GM12878 (cell line): ENCODE results near the gene SPACDR. TPM values are rescaled to one million over a fixed set of nuclear protein-coding genes. Genes with fewer than 3 reads are reported as not detected.

ENCODE experiments used
- ATAC-seq: fragments of 200-7000 bp; cut with Tn5 transposase; 3 replicates; pipeline ENCODE4 v1.9.1; 2020; ENCODE audit warnings: mild to moderate bottlenecking, moderate library complexity
- BruUV-seq: library from RNA; stranded (reverse); fragments of 400-500 nt; replicated peaks from 2 replicates; lab custom pipeline; 2021; lab: Mats Ljungman, UMichigan
- CTCF ChIA-PET: fragments of 300-600 bp; sonication (Branson Sonifier 250); formaldehyde crosslinking; extraction: SDS; loops from one replicate; lab custom pipeline; 2021; ENCODE audit warnings: inconsistent platforms; lab: Yijun Ruan, JAX
- POLR2A ChIA-PET: fragments of 350-600 bp; formaldehyde crosslinking; extraction: SDS; loops from one replicate; lab custom pipeline; 2021; ENCODE audit warnings: inconsistent platforms; lab: Charles Lee
- RAD21 ChIA-PET: fragments of 300-600 bp; sonication (Branson Sonifier 250); formaldehyde crosslinking; loops from one replicate; lab custom pipeline; 2023; ENCODE audit warnings: antibody characterized with exemption; ENCODE audit not compliant: unreplicated experiment; lab: Charles Lee
- SMC1A ChIA-PET: fragments of 300-600 bp; sonication (Branson Sonifier 250); formaldehyde crosslinking; loops from one replicate; lab custom pipeline; 2023; ENCODE audit not compliant: unreplicated experiment, uncharacterized antibody; lab: Charles Lee
- DNase-seq: peaks from one replicate; pipeline ENCODE4 v3.0.0-alpha.2; 2011; ENCODE audit warnings: low read depth, low spot score
- FAIRE-seq: peaks from 3 replicates; lab custom pipeline; 2011; peaks lifted over from hg19 to GRCh38; lab: Jason Lieb, UNC
- H2AFZ ChIP-seq: 2 replicates; pipeline ENCODE4 v1.6.0; 2011; ENCODE audit warnings: low read depth, low read length, control low read depth; ENCODE audit not compliant: control insufficient read depth
- H3K27ac ChIP-seq: 2 replicates; pipeline ENCODE4 v1.5.1; 2011; ENCODE audit warnings: control low read depth; ENCODE audit not compliant: control insufficient read depth, insufficient read depth
- H3K27me3 ChIP-seq, 2 experiments: replicated peaks in 1 of 2; 2 replicates each; pipeline versions ENCODE4 v1.6.0 to v1.6.1; 2011; ENCODE audit warnings: low read length in 1 of 2; ENCODE audit not compliant: control insufficient read depth in 2 of 2, insufficient read depth in 2 of 2
- H3K36me3 ChIP-seq, 2 experiments: 2 replicates each; pipeline ENCODE4 v1.5.1; 2011; ENCODE audit warnings: low read length in 1 of 2; ENCODE audit not compliant: control insufficient read depth in 2 of 2, insufficient read depth in 2 of 2
- H3K4me1 ChIP-seq: 2 replicates; pipeline ENCODE4 v1.6.1; 2011; ENCODE audit warnings: mild to moderate bottlenecking, low read length, moderate library complexity, mixed read lengths; ENCODE audit not compliant: control insufficient read depth, insufficient read depth
- H3K4me2 ChIP-seq: 2 replicates; pipeline ENCODE4 v1.6.0; 2011; ENCODE audit warnings: control low read depth; ENCODE audit not compliant: control insufficient read depth, insufficient read depth
- H3K4me3 ChIP-seq: fragments of 200-600 bp; sonication (generic); 2 replicates; pipeline ENCODE4 v1.5.1; 2016
- H3K79me2 ChIP-seq: 2 replicates; pipeline ENCODE4 v1.6.0; 2011; ENCODE audit warnings: low read length; ENCODE audit not compliant: control insufficient read depth, insufficient read depth
- H3K9ac ChIP-seq: 2 replicates; pipeline ENCODE4 v1.8.0; 2011; ENCODE audit warnings: low read length, control low read depth, mixed read lengths; ENCODE audit not compliant: control insufficient read depth, insufficient read depth
- H3K9me3 ChIP-seq: replicated peaks from 3 replicates; pipeline ENCODE4 v1.5.1; 2011; ENCODE audit warnings: mild to moderate bottlenecking, low read length; ENCODE audit not compliant: control insufficient read depth, insufficient read depth
- H4K20me1 ChIP-seq: 2 replicates; pipeline ENCODE4 v1.6.0; 2011; ENCODE audit not compliant: control insufficient read depth, insufficient read depth
- ATF2 ChIP-seq: IDR thresholded peaks from 2 replicates; pipeline ENCODE4 v1.6.1; 2012; ENCODE audit warnings: low read length, inconsistent platforms
- BHLHE40 ChIP-seq, 2 experiments: fragments of 450-650 bp in 1 of 2; IDR thresholded peaks; 2 replicates each; pipeline ENCODE4 v1.6.1; 2011 to 2017; ENCODE audit warnings: low read depth in 2 of 2, borderline replicate concordance in 1 of 2, improper control_type of control experiment in 1 of 2, low read length in 1 of 2, mild to moderate bottlenecking in 1 of 2
- E2F4 ChIP-seq: IDR thresholded peaks from 2 replicates; pipeline ENCODE4 v1.6.1; 2012; ENCODE audit warnings: low read depth, low read length, improper control_type of control experiment
- ETV6 ChIP-seq, 2 experiments: fragments of 450-650 bp in 1 of 2; IDR thresholded peaks in 1 of 2; conservative IDR thresholded peaks in 1 of 2; 2 replicates each; pipeline ENCODE4 v1.6.1; 2014; ENCODE audit warnings: antibody characterized with exemption in 1 of 2, borderline replicate concordance in 1 of 2, low read depth in 1 of 2, mild to moderate bottlenecking in 1 of 2, moderate library complexity in 1 of 2
- FOXK2 ChIP-seq: fragments of 450-650 bp; IDR thresholded peaks from 2 replicates; pipeline ENCODE4 v1.6.1; 2017; ENCODE audit warnings: mild to moderate bottlenecking, moderate library complexity
- GABPA ChIP-seq: IDR thresholded peaks from 2 replicates; pipeline ENCODE4 v1.6.1; 2014; ENCODE audit warnings: antibody characterized with exemption, low read depth, mild to moderate bottlenecking, inconsistent platforms
- IRF3 ChIP-seq: fragments of 450-650 bp; IDR thresholded peaks from 2 replicates; pipeline ENCODE4 v1.6.1; 2014; ENCODE audit warnings: mild to moderate bottlenecking
- IRF4 ChIP-seq: IDR thresholded peaks from 2 replicates; pipeline ENCODE4 v1.6.1; 2011; ENCODE audit warnings: low read depth, low read length
- NFYA ChIP-seq: IDR thresholded peaks from 2 replicates; pipeline ENCODE4 v1.6.1; 2011; ENCODE audit warnings: low read depth, mild to moderate bottlenecking, low read length, improper control_type of control experiment, borderline replicate concordance
- NR2F1 ChIP-seq: fragments of 450-650 bp; conservative IDR thresholded peaks from 2 replicates; pipeline ENCODE4 v1.6.1; 2017; ENCODE audit warnings: mild to moderate bottlenecking
- RUNX3 ChIP-seq: IDR thresholded peaks from 2 replicates; pipeline ENCODE4 v1.6.1; 2012; ENCODE audit warnings: low read length, inconsistent platforms
- TARDBP ChIP-seq: IDR thresholded peaks from 2 replicates; pipeline ENCODE4 v1.6.1; 2016; ENCODE audit warnings: borderline replicate concordance
- ZNF207 ChIP-seq: fragments of 450-650 bp; IDR thresholded peaks from 2 replicates; pipeline ENCODE4 v1.6.1; 2014; ENCODE audit warnings: antibody characterized with exemption, mild to moderate bottlenecking, borderline replicate concordance
- WGBS: methylation state at CpG from one replicate; pipeline ENCODE4 v1.1.6; 2016; ENCODE audit warnings: low lambda C conversion rate; ENCODE audit not compliant: insufficient replicate concordance, insufficient coverage; ENCODE audit errors: missing lambda C conversion rate; 5-methylcytosine and 5-hydroxymethylcytosine counted together
- in situ Hi-C: fragments of 300-500 bp; cut with MboI; formaldehyde crosslinking; loops from 9 replicates; pipeline ENCODE4 v1.14.3; 2018; ENCODE audit warnings: mixed read lengths
- intact Hi-C: fragments of 100-400 bp; cut with micrococcal nuclease; formaldehyde crosslinking; loops from one replicate; pipeline ENCODE4 v1.14.2; 2022; ENCODE audit not compliant: unreplicated experiment
- polyA plus RNA-seq, 11 experiments: library from polyadenylated mRNA; depleted of rRNA in 4 of 11; unstranded in 6 of 11; stranded (reverse) in 5 of 11; fragments of >200 nt; fragmentation: Nextera tagmentation in 4 of 11; fragmentation: Illumina TruSeq in 1 of 11; extraction: Ambion mirVana in 4 of 11; extraction: Trizol in 1 of 11; gene quantifications; 1 replicate in 1 of 11; 2 replicates in 10 of 11; pipeline versions ENCODE4 v1.2.1 to v1.2.3, GENCODE V29; 2011 to 2016; ENCODE audit warnings: inconsistent platforms in 2 of 11, missing spikeins in 2 of 11, low read depth in 1 of 11
- total RNA-seq, 4 experiments: library from RNA; depleted of rRNA in 3 of 4; stranded (reverse); fragments of >200 nt in 3 of 4; fragmentation: Illumina TruSeq in 1 of 4; extraction: Trizol in 1 of 4; gene quantifications; 2 replicates each; pipeline versions ENCODE4 v1.2.1 to v1.2.3, GENCODE V29; 2013 to 2021
- TF ChIP-seq, protein P1 (sequence below): fragments of 450-650 bp; IDR thresholded peaks from 2 replicates; pipeline ENCODE4 v1.6.1; 2018; ENCODE audit warnings: borderline replicate concordance, mild to moderate bottlenecking; ENCODE audit not compliant: partially characterized antibody

SPACDR gene
- total and polyA plus RNA-seq, 10 of the 15 experiments (the other 5 are each of a cell fraction or from before 2014, with no cell fraction given) = 0.18 to 1.5 (median 0.63) TPM

GRCh38 chr7:100443096-100443840 lies 20.8 kb downstream of the SPACDR start (continued):
- no peak for TF ChIP-seq NR2F1

DNA sequence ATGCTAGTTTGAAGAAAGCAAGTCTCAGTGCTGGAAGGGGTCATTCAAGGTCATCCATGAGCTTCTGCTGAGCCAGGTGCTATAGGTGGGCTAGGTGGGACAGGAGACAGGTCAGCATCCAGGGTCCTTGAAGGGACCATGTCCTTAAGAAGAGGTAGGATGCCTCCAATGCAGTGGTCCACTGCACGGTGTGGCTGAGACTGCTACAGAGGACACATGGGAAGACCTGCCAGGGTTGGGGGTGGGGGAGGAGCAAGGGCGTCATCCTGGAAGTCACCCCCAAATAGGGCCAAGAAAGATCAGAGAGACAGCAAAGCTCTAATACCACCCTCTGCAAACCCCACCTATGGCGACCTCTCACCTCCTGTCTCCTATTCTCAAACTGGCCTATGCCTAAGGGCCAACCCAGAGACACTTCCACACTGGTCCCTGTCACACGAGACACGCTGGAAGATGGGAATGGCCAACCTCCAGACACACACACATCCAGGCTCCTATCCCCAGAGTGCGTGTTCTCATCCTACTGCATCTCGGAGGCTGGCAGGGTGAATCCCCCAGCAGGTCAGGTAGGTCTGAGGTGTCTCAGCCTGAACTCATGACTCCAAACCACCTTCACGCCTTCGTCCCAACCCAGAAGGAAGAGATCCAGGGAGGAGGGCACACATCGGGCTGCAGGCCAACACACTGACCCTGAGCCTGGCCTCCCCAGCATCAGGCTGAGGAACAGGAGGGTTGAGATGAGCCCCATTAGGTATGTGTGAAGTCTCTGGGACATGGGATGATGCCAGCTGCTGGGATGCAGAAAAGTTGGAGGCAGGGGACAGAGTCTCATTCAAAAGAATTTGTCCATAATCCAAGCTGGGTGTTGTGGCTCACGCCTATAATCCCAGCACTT lies 22.2 kb downstream of the SPACDR start:
- intact Hi-C loops (no loop called here), in situ Hi-C loops (no loop called here)
- H3K27me3 ChIP-seq = no peaks in the 10 kb centered on the region
- BruUV-seq = no TSS peak
- ChIA-PET RAD21 (no interaction called here), SMC1A (no interaction called here), CTCF (interaction anchor here (0.6 to 1.5 kb wide), 2 partner anchors 9 to 12 kb away, joined by 3 to 5 read pairs; partner anchors contain the start of gene MEPCE), POLR2A (interaction anchor here (1.4 kb wide), 2 partner anchors 12 kb away, joined by 5 to 7 read pairs; partner anchors contain the start of gene MEPCE)
- DNase-seq (no peak), FAIRE-seq (no peak), ATAC-seq (no peak; the same call in 2 of the 3 replicates)
- no peaks in the 10 kb centered on the region for H3K9me3 ChIP-seq
- no peaks in the 10 kb centered on the region for H3K79me2 ChIP-seq
- H3K27ac ChIP-seq = no peak overlapping the region
- 66% methylated on average over 11 of the region's 11 CpGs for WGBS
- TF ChIP-seq, protein P1, sequence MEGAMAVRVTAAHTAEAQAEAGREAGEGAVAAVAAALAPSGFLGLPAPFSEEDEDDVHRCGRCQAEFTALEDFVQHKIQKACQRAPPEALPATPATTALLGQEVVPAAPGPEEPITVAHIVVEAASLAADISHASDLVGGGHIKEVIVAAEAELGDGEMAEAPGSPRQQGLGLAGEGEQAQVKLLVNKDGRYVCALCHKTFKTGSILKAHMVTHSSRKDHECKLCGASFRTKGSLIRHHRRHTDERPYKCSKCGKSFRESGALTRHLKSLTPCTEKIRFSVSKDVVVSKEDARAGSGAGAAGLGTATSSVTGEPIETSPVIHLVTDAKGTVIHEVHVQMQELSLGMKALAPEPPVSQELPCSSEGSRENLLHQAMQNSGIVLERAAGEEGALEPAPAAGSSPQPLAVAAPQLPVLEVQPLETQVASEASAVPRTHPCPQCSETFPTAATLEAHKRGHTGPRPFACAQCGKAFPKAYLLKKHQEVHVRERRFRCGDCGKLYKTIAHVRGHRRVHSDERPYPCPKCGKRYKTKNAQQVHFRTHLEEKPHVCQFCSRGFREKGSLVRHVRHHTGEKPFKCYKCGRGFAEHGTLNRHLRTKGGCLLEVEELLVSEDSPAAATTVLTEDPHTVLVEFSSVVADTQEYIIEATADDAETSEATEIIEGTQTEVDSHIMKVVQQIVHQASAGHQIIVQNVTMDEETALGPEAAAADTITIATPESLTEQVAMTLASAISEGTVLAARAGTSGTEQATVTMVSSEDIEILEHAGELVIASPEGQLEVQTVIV = no peak
- no peak for TF ChIP-seq ETV6 (conservative IDR thresholded peaks at IDR 0.05 in 1 of 2, IDR thresholded peaks at IDR 0.05 in 1 of 2; ENCODE audit: borderline replicate concordance in 1 of 2, low read depth in 1 of 2)
- TF ChIP-seq BHLHE40 (IDR thresholded peaks at IDR 0.05; ENCODE audit: borderline replicate concordance in 1 of 2, low read depth in 2 of 2, low read length in 1 of 2) = no peak
- no peak for TF ChIP-seq ZNF207
- no peak for TF ChIP-seq IRF4
- no peak for TF ChIP-seq ATF2
- TF ChIP-seq E2F4 = no peak
- no peak for TF ChIP-seq GABPA
- no peak for TF ChIP-seq TARDBP
- TF ChIP-seq RUNX3 = no peak
- no peak for TF ChIP-seq FOXK2
- no peak for TF ChIP-seq IRF3
- no peak for TF ChIP-seq NFYA
- no peak overlapping the region for H3K9ac ChIP-seq
- no peak overlapping the region for H3K4me2 ChIP-seq
- H3K4me3 ChIP-seq = no peak overlapping the region
- peaks cover 14% of the 10 kb centered on the region for H3K4me1 ChIP-seq
- no peaks in the 10 kb centered on the region; a peak in 1 of 4 replicates for H3K36me3 ChIP-seq
- no peak overlapping the region for H2AFZ ChIP-seq
- H4K20me1 ChIP-seq = no peaks in the 10 kb centered on the region
